DMS 273 (cell line): Measurements from ENCODE around the gene ARPC1B.

Source experiments
- DNase-seq: peaks from one replicate; lab custom pipeline; 2025; ENCODE audit not compliant: unreplicated experiment; lab: John Stamatoyannopoulos, UW

Gene ARPC1B

GRCh38 chr7:99440195-99440594, 65.7 kb downstream of the ARPC1B start:
- DNase-seq: no peak
